SK-MEL-5 (cell line): ENCODE measurements around the gene ZNF101. TPM values are rescaled to one million over a fixed set of nuclear protein-coding genes. Genes with fewer than 3 reads are reported as not detected.

ENCODE experiments used
- DNase-seq: peaks from one replicate; pipeline ENCODE4 v3.0.0-alpha.2; 2016; ENCODE audit warnings: low read depth, low spot score
- in situ Hi-C: cut with HindIII; loops from 2 replicates; pipeline ENCODE4 v1.10.0; 2016; ENCODE audit warnings: low sequenced_read_pairs, high pct_unique_total_duplicates, low pct_unique_long_range_greater_than_20kb
- polyA plus RNA-seq, 2 experiments: library from polyadenylated mRNA; depleted of rRNA; stranded (reverse); fragments of >200 nt; gene quantifications; 2 replicates each; pipeline ENCODE4 v1.2.3, GENCODE V29; 2015
- total RNA-seq: library from RNA; depleted of rRNA; stranded (reverse); fragments of >200 nt; shearing (Covaris generic); gene quantifications from 2 replicates; pipeline ENCODE4 v1.2.3, GENCODE V29; 2014; rRNA removed

ZNF101 gene
- 4.5 and 8.9 TPM in 2 replicates for total RNA-seq
- 3.5 and 6.1 TPM in 2 replicates for polyA plus RNA-seq (2015; cell fraction: cytosol; rRNA removed)
- polyA plus RNA-seq (2015; cell fraction: nucleus; rRNA removed), result 5.9 and 6.1 TPM in 2 replicates

GRCh38 chr19:19668230-19669012 is at the start of gene ZNF101:
Gene ZNF101, plus strand, starts transcription at chr19:19668839. Its CDS starts 125 bp downstream, at chr19:19668964.
- DNase-seq, result peak; percentile 84

DNA sequence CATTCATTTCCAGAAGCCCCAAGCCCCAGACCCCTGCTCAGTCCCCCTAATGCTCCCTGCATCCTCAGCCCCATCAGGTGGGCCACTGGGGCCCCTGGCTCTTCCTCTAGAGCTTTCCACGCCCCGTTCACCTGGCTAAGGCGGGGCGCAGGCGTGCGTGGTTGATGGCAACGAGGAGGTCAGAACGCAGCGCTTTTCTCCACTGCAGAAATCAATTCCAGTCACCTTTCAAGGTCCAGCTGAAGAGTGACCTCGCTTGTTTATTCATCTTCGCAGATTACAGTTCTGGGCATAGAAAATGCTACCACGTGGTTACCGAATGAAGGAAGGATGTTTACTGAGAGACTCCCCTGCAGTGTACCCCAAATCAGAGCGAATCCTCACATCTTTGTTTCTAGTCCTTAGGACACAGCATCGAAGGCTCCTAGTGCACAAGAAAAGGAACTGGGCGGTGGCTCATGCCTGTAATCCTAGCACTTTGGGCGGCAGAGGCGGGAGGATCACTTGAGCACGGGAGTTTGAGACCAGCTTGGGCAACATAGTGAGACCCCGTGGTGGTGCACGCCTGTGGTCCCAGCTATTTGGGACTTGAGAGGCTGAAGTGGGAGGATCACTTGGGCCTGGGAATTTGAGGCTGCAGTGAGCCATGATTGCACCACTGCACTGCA is 49.3 kb upstream of the ZNF101 start:
- in situ Hi-C loops, result no loop called here
- DNase-seq, result no peak

More at GRCh38 chr19:19668230-19669012, at the start of gene ZNF101:
- in situ Hi-C loops, result no loop called here

- DNase-seq, result no peak
- in situ Hi-C loops, result no loop called here
These were observed 48.8 kb upstream of the ZNF101 start for GRCh38 chr19:19619849-19620210.

DNA sequence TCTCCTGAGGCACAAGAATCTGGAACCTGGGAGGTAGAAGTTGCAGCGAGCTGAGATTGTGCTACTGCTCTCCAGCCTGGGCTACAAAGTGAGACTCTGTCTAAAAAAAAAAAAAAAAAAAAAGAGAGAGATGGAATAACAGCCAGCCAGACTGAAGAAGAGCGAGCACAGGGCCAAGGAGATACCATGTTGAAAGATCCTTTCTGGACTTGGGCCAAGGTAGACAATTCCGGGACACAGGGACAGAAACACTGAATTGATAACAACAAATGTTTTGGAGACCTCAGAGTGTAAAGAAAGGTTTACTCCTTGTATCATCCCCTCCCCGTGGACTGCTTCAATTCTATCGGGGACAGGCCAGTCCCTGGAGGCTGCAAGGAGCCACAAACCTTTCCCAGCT is 45.3 kb upstream of the ZNF101 start:
- no peak for DNase-seq
- in situ Hi-C loops, result no loop called here

DNA sequence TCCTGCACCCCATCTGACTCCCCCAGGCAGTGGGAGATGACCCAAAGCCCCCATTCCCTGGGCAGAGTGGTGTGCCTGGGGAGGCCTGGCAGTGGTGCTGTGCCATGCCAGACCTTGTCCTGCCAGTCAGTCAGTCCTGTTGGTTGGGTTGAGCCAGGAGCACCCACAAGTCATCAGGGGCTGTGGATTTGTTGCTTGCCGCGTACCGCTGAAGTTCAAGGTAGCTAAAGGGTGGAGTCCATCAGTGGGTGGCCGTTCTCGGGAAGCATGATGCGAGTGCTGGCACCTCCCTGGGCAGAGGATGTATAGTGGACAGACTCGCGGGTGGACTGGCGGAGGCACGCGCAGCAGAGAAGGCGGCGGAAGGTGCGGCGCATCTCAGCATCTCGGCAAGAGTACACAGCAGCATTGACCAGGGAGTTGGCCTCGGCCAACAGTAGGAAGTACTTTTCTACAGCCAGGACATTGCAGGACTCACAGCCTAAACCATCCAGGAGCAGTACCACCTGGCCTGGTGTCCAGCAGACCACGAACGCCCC is 44.5 kb upstream of the ZNF101 start:
- in situ Hi-C loops, result no loop called here

GRCh38 chr19:19626516-19627472 is 41.8 kb upstream of the ZNF101 start:
- in situ Hi-C loops, result no loop called here
- DNase-seq, result no peak

More for the DNA sequence above, 44.5 kb upstream of the ZNF101 start:
- DNase-seq, result no peak

DNA sequence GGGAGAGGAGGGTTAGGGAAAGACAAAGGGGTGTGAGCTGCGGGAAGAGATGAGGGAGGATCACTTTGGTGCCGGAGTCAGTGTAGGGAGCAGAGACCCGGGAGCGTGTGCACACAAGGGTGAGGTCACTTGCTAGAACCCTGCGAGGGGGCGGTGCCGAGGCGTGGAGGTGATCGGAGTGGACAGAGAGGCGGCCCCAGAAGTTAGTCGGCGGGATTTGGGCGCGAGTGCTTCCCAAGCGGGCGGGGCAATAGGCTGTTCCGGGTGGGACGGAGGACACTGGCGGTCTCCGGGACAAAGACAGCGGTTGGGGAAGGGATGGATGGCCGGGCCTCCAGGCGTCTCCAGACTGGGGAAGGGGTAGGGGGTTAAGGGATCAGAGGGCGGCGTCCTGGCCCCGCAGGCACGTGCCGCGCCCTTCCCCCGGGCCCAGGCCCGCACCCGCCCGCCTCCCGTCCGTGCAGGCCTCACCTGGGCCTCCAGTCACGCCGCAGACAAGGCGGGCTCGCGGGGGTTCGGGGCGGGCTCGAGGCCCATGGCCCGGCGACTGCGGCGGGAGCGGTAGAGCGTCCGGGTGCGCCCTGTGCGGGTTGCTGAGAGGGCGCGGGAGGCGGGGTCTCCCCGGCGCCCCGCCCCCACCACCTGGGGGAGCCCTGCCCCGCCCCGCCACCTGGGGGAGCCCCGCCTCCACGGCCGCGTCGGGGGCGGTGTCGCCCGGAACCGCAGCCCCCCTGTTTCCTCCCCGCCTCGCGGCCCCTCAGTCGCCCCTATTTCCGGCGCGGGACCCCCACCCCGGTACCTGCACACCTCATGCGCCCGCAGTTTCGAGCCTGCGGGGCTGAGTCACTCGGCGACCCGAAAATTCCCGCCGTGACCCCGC is 40.8 kb upstream of the ZNF101 start, which contains the start of gene LPAR2:
TSS of gene LPAR2 (minus strand) at position 600 of the 880 bp plus-strand sequence. CDS start 945 bp downstream, outside the sequence.
- DNase-seq, result no peak

DNA sequence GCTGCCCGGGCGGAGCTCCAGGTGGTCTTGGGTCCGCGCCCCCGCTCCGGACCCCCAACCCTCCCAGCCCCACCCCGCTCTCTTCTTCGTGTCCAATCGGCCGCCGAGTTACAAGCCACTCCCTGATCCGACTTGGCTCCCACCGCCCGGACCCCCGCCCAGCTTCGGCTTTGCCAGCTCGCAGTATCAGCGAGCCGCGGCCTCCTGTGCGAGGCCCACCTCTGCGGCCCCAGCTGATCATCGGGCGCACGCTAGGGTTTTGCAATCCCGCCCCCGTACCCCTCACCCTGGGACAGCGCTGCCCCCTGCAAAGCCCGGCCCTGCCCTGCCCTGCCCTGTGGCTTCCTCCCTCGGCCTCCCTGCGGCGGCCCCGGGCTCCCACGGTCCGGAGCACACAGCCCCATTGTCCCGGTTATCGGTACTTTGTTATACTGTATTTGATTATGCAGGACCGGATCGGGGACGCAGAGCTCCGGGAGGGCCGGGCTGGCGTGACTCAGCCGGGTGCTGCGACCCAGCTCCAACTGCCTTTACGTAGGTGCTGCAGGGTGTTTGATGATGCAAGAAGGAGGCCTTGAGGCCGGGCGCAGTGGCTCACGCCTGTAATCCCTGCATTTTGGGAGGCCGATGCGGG is 40.0 kb upstream of the ZNF101 start:
- peak; percentile 9 for DNase-seq
- in situ Hi-C loops, result no loop called here

More for the DNA sequence above, 40.8 kb upstream of the ZNF101 start, which contains the start of gene LPAR2:
- in situ Hi-C loops, result no loop called here

DNA sequence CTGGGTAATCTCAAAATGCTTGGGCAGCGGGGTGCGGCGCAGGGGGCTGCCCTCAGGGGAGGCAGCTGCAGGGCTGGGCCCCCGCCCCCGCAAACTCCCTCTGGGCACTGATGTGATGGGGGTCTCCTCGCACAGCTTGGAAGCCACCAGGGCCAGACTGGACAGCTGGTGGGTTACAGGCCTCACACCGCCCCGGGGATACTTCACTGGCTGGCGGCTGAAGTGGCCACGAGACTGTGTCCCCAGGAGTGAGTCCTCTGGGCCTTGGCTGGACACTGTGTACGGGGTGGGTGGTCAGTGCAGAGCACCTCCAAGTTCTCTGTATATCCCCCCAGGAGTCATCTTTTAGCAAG is 38.6 kb upstream of the ZNF101 start:
- in situ Hi-C loops, result no loop called here
- DNase-seq, result no peak

DNA sequence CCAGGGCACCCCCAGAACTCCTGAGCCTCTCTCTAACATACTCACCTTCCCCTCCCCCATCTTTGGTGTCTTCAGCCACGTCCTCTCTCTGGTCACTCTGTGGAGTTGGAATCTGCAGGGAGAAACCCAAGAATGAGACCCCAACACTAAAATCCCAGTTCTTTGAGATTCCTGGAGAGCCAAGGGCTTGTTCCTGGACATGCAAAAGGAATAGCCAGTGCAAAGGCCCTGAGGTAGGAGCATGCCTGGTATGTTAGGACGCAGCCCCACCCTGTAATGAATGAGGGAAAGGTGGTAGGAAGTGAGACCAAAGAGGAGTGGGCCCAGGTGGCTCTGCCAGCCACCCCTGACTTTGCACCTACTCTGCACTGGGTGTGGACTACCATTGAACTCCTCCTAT is 38.2 kb upstream of the ZNF101 start:
- DNase-seq, result no peak
- in situ Hi-C loops, result no loop called here

DNA sequence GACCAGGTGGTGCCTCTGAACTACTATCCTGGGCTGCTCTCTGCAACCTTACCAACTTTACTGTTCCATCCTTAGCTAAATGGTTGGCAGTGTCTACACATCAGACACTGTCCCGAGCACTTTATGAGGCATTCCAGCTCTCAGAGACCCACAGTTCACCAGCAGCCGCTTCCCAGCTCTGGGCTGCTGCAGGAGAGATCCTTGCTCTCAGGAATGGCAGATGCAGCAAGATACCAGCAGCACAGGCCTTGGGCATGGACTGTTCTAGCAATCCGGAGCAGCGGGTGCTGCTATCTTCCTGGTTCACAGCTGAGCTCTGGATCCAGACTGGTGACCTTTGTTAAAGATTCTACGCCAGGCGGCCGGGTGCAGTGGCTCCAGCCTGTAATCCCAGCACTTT is 37.3 kb upstream of the ZNF101 start:
- DNase-seq, result no peak
- in situ Hi-C loops, result no loop called here

DNA sequence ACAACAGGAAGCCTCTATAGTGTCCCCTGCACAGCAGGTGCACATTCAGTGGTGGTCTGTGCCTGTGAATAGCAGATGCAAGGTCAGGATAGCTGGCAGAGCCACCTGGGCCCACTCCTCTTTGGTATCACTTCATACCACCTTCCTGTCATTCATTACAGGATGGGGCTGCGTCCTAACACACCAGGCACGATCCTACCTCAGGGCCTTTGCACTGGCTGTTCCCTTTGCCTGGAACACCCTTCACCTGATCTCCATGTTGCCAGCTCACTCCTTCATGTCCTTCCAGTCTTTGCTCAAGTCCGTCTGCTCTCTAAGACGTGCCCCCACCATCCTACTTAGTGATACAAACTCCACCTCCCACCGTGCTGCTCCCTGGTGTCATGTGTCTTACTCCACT is 36.0 kb upstream of the ZNF101 start:
- DNase-seq, result no peak
- in situ Hi-C loops, result no loop called here

GRCh38 chr19:19633711-19634515 is 34.7 kb upstream of the ZNF101 start:
- in situ Hi-C loops, result no loop called here
- no peak for DNase-seq

GRCh38 chr19:19634516-19635312 is 33.9 kb upstream of the ZNF101 start:
- DNase-seq, result no peak
- in situ Hi-C loops, result no loop called here

GRCh38 chr19:19635313-19635702 is 33.3 kb upstream of the ZNF101 start:
- in situ Hi-C loops, result no loop called here
- DNase-seq, result no peak
